ENCODE data around the gene RPL29. TPM values are rescaled to one million over a fixed set of nuclear protein-coding genes. Genes with fewer than 3 reads are reported as not detected.

RPL29 gene
- total and polyA plus RNA-seq, 2 of the 13 experiments (the other 11 are each of a cell fraction or from before 2014, with no cell fraction given), result 1,348 to 2,263 TPM

GRCh38 chr3:51982838-51983577, 12.7 kb downstream of the RPL29 start, which contains the start of gene ACY1 (continued):
- TF ChIP-seq SNAPC4 (CRISPR knock-in tag; IDR thresholded peaks at IDR 0.05) (no peak), ATF5 (CRISPR knock-in tag; IDR thresholded peaks at IDR 0.05; ENCODE audit: low read depth) (peak; percentile 93; the same call in 1 of the 2 replicates), MEIS2 (CRISPR knock-in tag; IDR thresholded peaks at IDR 0.05) (0 out of 2 replicates have a peak, but pooled peaks have one; percentile 50), ZNF296 (CRISPR knock-in tag; conservative IDR thresholded peaks at IDR 0.05) (peak; percentile 86; the same call in 1 of the 2 replicates), ELK4 (CRISPR knock-in tag; IDR thresholded peaks at IDR 0.05; ENCODE audit: borderline replicate concordance) (no peak), SIN3A (IDR thresholded peaks at IDR 0.05; ENCODE audit: borderline replicate concordance, low read depth, low read length) (peak; percentile 87), ZNF33A (CRISPR knock-in tag; IDR thresholded peaks at IDR 0.05; ENCODE audit: borderline replicate concordance) (no peak), PBX2 (CRISPR knock-in tag; IDR thresholded peaks at IDR 0.05) (no peak), KLF6 (CRISPR knock-in tag; IDR thresholded peaks at IDR 0.05) (peak; percentile 75), KLF9 (CRISPR knock-in tag; IDR thresholded peaks at IDR 0.05; ENCODE audit: low read depth) (peak; percentile 42; the same call in 1 of the 2 replicates), ZKSCAN1 (IDR thresholded peaks at IDR 0.05; ENCODE audit: low read length) (no peak), ZNF567 (CRISPR knock-in tag; IDR thresholded peaks at IDR 0.05; ENCODE audit: borderline replicate concordance) (peak; percentile 93; the same call in 1 of the 2 replicates), ZNF772 (CRISPR knock-in tag; IDR thresholded peaks at IDR 0.05) (peak; percentile 96), ZNF670 (CRISPR knock-in tag; IDR thresholded peaks at IDR 0.05; ENCODE audit: borderline replicate concordance) (no peak), ZFP62 (CRISPR knock-in tag; IDR thresholded peaks at IDR 0.05) (no peak), SMARCC2 (IDR thresholded peaks at IDR 0.05) (no peak), ZFP82 (CRISPR knock-in tag; IDR thresholded peaks at IDR 0.05; ENCODE audit: borderline replicate concordance) (no peak), TEAD3 (CRISPR knock-in tag; optimal IDR thresholded peaks at IDR 0.05; ENCODE audit: borderline replicate concordance) (peak; percentile 73), RNF2 (conservative IDR thresholded peaks at IDR 0.05; ENCODE audit: low read depth) (no peak), KDM2A (CRISPR knock-in tag; IDR thresholded peaks at IDR 0.05; ENCODE audit: borderline replicate concordance, low read depth) (peak; percentile 76)

All from HepG2 (cell line).